Panc1 (cell line): ENCODE results near the gene GNAI3. TPM values are rescaled to one million over a fixed set of nuclear protein-coding genes. Genes with fewer than 3 reads are reported as not detected.

Source experiments
- ATAC-seq: fragments of 200-7000 bp; cut with Tn5 transposase; 2 replicates; pipeline ENCODE4 v1.9.1; 2020; ENCODE audit warnings: mild to moderate bottlenecking, moderate library complexity
- BruUV-seq: library from RNA; stranded (reverse); fragments of 400-500 nt; replicated peaks from 2 replicates; lab custom pipeline; 2021; lab: Mats Ljungman, UMichigan
- CTCF ChIA-PET: fragments of 300-600 bp; sonication (Branson Sonifier 250); formaldehyde crosslinking; loops from one replicate; lab custom pipeline; 2022; ENCODE audit warnings: antibody characterized with exemption; lab: Charles Lee
- POLR2A ChIA-PET: fragments of 300-600 bp; sonication (Branson Sonifier 250); formaldehyde crosslinking; loops from one replicate; lab custom pipeline; 2022; ENCODE audit warnings: antibody characterized with exemption; lab: Charles Lee
- DNase-seq: peaks from one replicate; pipeline ENCODE4 v3.0.0-alpha.2; 2010; ENCODE audit warnings: low read depth, low spot score
- H3K27ac ChIP-seq: 2 replicates; pipeline ENCODE4 v1.5.1; 2011; ENCODE audit warnings: mild to moderate bottlenecking, low read length, inconsistent platforms
- H3K27me3 ChIP-seq: fragments of 200-500 bp; sonication (Bioruptor generic); 2 replicates; pipeline ENCODE4 v1.6.0; 2014; ENCODE audit warnings: low read length, inconsistent platforms; ENCODE audit not compliant: control insufficient read depth, insufficient read depth
- H3K36me3 ChIP-seq: fragments of 200-500 bp; sonication (Bioruptor generic); 2 replicates; pipeline ENCODE4 v1.5.1; 2014; ENCODE audit warnings: inconsistent platforms, mild to moderate bottlenecking, low read length, moderate library complexity; ENCODE audit not compliant: control insufficient read depth, insufficient read depth
- H3K4me1 ChIP-seq: 2 replicates; pipeline ENCODE4 v1.5.1; 2011; ENCODE audit warnings: inconsistent platforms, mild to moderate bottlenecking, low read length, moderate library complexity; ENCODE audit not compliant: control insufficient read depth, insufficient read depth
- H3K4me3 ChIP-seq, 2 experiments: 2 replicates each; pipeline ENCODE4 v1.5.1; 2011 to 2012; ENCODE audit warnings: low read depth in 2 of 2, low read length in 2 of 2, mild to moderate bottlenecking in 2 of 2, inconsistent platforms in 1 of 2, moderate library complexity in 1 of 2
- H3K9me3 ChIP-seq: fragments of 200-500 bp; sonication (Bioruptor generic); 2 replicates; pipeline ENCODE4 v1.5.1; 2014; ENCODE audit warnings: low read depth, mild to moderate bottlenecking, inconsistent platforms, low read length, moderate library complexity; ENCODE audit not compliant: control insufficient read depth, insufficient read depth
- CTCF ChIP-seq: fragments of 450-650 bp; IDR thresholded peaks from 2 replicates; pipeline ENCODE4 v1.5.1; 2017; ENCODE audit warnings: mild to moderate bottlenecking
- POLR2AphosphoS5 ChIP-seq: IDR thresholded peaks from 2 replicates; pipeline ENCODE4 v1.6.1; 2012; ENCODE audit warnings: mild to moderate bottlenecking, low read depth, low read length, moderate library complexity
- REST ChIP-seq, 2 experiments: IDR thresholded peaks; 2 replicates each; pipeline ENCODE4 v1.6.1; 2011 to 2012; ENCODE audit warnings: low read depth in 2 of 2, control low read depth in 1 of 2, low read length in 1 of 2, mild to moderate bottlenecking in 1 of 2, moderate library complexity in 1 of 2; ENCODE audit not compliant: insufficient read depth in 1 of 2
- SIN3A ChIP-seq: IDR thresholded peaks from 2 replicates; pipeline ENCODE4 v1.6.1; 2012; ENCODE audit warnings: low read depth, mild to moderate bottlenecking, low read length, moderate library complexity, borderline replicate concordance; ENCODE audit not compliant: insufficient read depth
- TCF7L2 ChIP-seq: IDR thresholded peaks from 2 replicates; pipeline ENCODE4 v1.6.1; 2011; ENCODE audit warnings: mild to moderate bottlenecking, low read depth, low read length, inconsistent platforms
- in situ Hi-C: cut with HindIII; loops from 2 replicates; pipeline ENCODE4 v1.10.0; 2016; ENCODE audit warnings: low sequenced_read_pairs, low pct_unique_long_range_greater_than_20kb
- intact Hi-C: fragments of 100-400 bp; cut with micrococcal nuclease; formaldehyde crosslinking; loops from one replicate; pipeline ENCODE4 v1.10.0; 2022; ENCODE audit not compliant: unreplicated experiment
- total RNA-seq: library from RNA; stranded (reverse); gene quantifications from one replicate; pipeline ENCODE4 v1.2.1, GENCODE V29; 2021; ENCODE audit not compliant: unreplicated experiment

The GNAI3 gene
- total RNA-seq, 1 experiment from 2014 or later, result 6.4 TPM

DNA sequence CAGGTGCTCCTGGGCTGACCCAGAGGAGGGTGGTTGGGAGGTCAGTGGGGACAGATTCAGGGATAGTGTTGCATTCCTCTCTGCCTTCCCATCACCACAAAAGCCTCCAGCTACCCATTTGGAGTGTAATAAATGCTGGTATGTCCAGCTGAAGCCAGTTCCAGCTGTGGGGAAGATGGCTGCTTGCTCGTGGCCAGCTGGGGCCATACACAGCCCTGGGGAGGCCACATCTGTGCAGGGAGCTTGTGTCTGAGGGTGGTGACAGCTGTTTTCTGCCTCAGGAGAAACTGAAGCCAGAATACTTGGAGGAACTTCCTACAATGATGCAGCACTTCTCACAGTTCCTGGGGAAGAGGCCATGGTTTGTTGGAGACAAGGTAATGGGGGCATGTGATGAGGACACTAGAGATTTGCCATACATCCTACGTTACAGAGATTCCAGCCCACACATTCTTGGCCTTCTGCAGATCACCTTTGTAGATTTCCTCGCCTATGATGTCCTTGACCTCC, 110.2 kb downstream of the GNAI3 start:
- ATAC-seq, result no peak

DNA sequence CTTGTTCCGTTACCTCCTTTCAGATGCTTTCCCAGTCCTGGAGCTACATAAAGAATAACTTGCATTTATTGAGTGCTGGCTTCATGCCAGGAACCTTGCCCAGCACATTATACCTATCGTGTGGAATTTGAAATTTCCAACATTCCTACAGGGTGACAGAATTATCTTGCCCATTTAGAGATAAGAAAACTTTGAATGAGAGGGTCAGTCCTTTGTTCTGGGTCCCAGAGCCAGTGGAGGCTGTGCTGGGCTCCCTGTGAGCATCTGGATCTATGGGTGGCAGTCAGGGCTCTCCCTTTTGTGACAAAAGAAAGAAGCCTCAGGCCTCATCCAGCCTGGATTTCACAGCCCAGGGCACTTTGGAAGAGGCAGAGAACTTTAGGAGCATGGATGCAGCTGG, 110.7 kb downstream of the GNAI3 start:
- Histone ChIP-seq H3K27ac (no peak overlapping the region), H3K4me1 (no peaks in the 10 kb centered on the region; the same call in 1 of the 2 replicates), H3K36me3 (no peaks in the 10 kb centered on the region; the same call in 1 of the 2 replicates), H3K27me3 (no peaks in the 10 kb centered on the region), H3K9me3 (no peaks in the 10 kb centered on the region), H3K4me3 (no peak overlapping the region)
- POLR2A ChIA-PET, result no interaction called here
- CTCF ChIA-PET, result no interaction called here
- no peak for ATAC-seq
- intact Hi-C loops (no loop called here), in situ Hi-C loops (no loop called here)
- no TSS peak for BruUV-seq
- DNase-seq, result no peak
- TF ChIP-seq TCF7L2, result no peak
- no peak for TF ChIP-seq POLR2AphosphoS5
- no peak for TF ChIP-seq CTCF
- no peak for TF ChIP-seq SIN3A
- TF ChIP-seq REST (IDR thresholded peaks at IDR 0.05; ENCODE audit: insufficient read depth in 1 of 2, low read depth in 2 of 2, low read length in 1 of 2), result no peak

More for the DNA sequence above, 110.2 kb downstream of the GNAI3 start:
- POLR2A ChIA-PET, result no interaction called here
- CTCF ChIA-PET, result no interaction called here
- H3K27ac ChIP-seq, result no peak overlapping the region
- no peaks in the 10 kb centered on the region; the same call in 1 of the 2 replicates for H3K36me3 ChIP-seq
- intact Hi-C loops, result no loop called here
- H3K9me3 ChIP-seq, result no peaks in the 10 kb centered on the region
- no peaks in the 10 kb centered on the region for H3K27me3 ChIP-seq
- in situ Hi-C loops, result no loop called here
- no peak for TF ChIP-seq REST (IDR thresholded peaks at IDR 0.05; ENCODE audit: insufficient read depth in 1 of 2, low read depth in 2 of 2, low read length in 1 of 2)
- TF ChIP-seq TCF7L2, result no peak
- TF ChIP-seq POLR2AphosphoS5, result no peak
- no peak for TF ChIP-seq SIN3A
- TF ChIP-seq CTCF, result no peak
- H3K4me3 ChIP-seq, result no peak overlapping the region
- DNase-seq, result no peak
- BruUV-seq, result no TSS peak
- H3K4me1 ChIP-seq, result no peaks in the 10 kb centered on the region; the same call in 1 of the 2 replicates
